ENCODE data around the gene DOCK7. TPM values are rescaled to one million over a fixed set of nuclear protein-coding genes. Genes with fewer than 3 reads are reported as not detected.

The DOCK7 gene
- total RNA-seq, 2 experiments from 2014 or later: 6.6 to 16.8 TPM

DNA sequence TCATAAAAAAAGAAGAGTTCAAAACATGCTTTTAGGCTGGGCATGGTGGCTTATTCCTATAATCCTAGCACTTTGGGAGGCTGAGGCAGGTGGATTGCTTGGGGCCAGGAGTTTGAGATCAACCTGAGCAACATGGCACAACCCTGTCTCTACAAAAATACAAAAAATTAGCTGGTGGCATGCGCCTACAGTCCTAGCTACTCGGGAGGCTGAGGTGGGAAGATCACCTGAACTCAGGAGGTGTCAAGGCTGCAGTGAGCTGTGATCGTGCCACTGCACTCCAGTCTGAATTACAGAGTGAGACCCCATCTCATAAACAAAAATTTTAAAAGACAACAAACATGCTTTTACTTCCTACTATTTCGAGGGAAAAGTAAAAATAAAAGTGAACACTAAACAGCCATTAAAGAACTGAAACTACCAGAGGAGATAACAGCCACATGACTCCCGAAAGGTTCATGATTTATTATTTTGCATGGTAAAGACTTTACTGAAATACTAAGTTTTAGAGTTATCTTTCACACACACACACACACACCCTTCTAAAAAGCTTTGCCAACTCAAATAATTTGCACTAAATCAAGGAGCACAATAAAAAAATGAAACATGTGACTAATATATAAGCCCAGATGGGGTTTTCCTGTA, 203.2 kb downstream of the DOCK7 start:
- ChIA-PET CTCF (no interaction called here), POLR2A (no interaction called here)
- no peak overlapping the region for H3K27ac Mint-ChIP-seq
- intact Hi-C loops (cut with micrococcal nuclease): no loop called here
- no peak overlapping the region for H3K4me3 Mint-ChIP-seq
- ATAC-seq: no peak
- no peaks in the 10 kb centered on the region for H3K27me3 Mint-ChIP-seq
- H3K4me1 Mint-ChIP-seq (ENCODE audit: low read depth): no peaks in the 10 kb centered on the region
- no peak for DNase-seq
- H3K9me3 Mint-ChIP-seq: no peaks in the 10 kb centered on the region
- no peaks in the 10 kb centered on the region for H3K36me3 Mint-ChIP-seq (ENCODE audit: low read depth)
- TF ChIP-seq, protein P1, sequence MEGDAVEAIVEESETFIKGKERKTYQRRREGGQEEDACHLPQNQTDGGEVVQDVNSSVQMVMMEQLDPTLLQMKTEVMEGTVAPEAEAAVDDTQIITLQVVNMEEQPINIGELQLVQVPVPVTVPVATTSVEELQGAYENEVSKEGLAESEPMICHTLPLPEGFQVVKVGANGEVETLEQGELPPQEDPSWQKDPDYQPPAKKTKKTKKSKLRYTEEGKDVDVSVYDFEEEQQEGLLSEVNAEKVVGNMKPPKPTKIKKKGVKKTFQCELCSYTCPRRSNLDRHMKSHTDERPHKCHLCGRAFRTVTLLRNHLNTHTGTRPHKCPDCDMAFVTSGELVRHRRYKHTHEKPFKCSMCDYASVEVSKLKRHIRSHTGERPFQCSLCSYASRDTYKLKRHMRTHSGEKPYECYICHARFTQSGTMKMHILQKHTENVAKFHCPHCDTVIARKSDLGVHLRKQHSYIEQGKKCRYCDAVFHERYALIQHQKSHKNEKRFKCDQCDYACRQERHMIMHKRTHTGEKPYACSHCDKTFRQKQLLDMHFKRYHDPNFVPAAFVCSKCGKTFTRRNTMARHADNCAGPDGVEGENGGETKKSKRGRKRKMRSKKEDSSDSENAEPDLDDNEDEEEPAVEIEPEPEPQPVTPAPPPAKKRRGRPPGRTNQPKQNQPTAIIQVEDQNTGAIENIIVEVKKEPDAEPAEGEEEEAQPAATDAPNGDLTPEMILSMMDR (IDR thresholded peaks at IDR 0.05): no peak

DNA sequence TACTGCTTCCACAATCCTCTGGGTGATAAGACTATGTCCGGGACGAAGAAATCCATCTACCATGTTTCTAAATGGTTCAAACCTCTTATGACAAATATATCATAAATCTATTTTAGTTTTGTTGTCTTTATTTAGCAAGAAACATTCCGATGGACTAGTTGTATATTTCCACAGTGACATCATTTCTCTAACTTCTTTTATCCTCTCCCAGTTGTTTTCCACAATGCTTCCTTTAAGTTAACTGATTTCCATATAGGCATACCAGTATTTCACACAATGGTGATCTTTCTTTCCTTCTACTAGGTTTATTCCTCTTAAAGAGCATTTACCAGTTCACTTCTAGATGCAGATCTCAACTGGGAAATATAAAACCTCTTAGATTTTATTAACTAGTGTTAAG, 206.5 kb downstream of the DOCK7 start:
- ChIA-PET POLR2A (no interaction called here), CTCF (interaction anchor here (0.7 kb wide), 1 partner anchor 9 kb away, joined by 3 read pairs; no protein-coding TSS in a partner anchor)
- TF ChIP-seq, protein P1 (IDR thresholded peaks at IDR 0.05): no peak
- Mint-ChIP-seq H3K4me1 (ENCODE audit: low read depth) (no peaks in the 10 kb centered on the region), H3K4me3 (no peak overlapping the region), H3K27me3 (no peaks in the 10 kb centered on the region), H3K36me3 (ENCODE audit: low read depth) (no peaks in the 10 kb centered on the region), H3K27ac (no peak overlapping the region), H3K9me3 (no peaks in the 10 kb centered on the region)
- intact Hi-C loops (cut with micrococcal nuclease): no loop called here
- DNase-seq: no peak
- ATAC-seq: no peak

DNA sequence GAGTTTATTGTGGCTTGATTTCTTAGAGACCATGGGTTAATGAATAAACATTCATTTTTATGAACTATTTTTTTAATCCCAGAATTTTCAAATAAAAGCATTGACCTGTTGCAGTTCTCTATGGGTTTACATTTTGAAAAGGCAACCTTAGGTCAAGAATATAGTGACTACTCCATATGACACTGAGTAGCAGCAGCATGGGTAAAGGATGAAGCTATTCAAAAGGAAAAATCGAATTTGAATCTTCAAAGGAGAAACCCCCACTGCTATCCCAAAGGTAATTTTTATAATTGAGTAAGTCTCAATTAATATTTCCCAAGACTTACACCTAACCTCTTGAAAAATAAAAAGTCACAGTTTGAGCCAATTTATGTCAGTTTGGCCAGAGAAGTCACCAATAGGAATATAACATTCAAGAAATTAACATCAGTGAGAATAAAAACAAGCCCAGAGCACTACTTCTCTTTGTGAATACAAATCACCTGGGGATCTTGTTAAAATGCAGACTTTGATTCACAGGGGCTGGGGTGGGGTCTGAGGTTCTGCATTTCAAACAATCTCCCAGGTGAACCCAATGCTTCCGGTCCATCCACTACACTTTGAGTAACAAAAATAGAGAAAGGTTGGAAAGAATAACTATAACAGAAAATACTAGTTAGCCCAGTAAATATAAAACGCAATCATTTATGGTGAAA, 211.5 kb downstream of the DOCK7 start:
- Mint-ChIP-seq H3K27me3 (no peaks in the 10 kb centered on the region), H3K9me3 (no peaks in the 10 kb centered on the region), H3K27ac (no peak overlapping the region), H3K4me3 (no peak overlapping the region), H3K36me3 (ENCODE audit: low read depth) (no peaks in the 10 kb centered on the region), H3K4me1 (ENCODE audit: low read depth) (no peaks in the 10 kb centered on the region)
- DNase-seq (no peak), ATAC-seq (no peak)
- TF ChIP-seq, protein P1 (IDR thresholded peaks at IDR 0.05): no peak
- ChIA-PET POLR2A (no interaction called here), CTCF (no interaction called here)
- intact Hi-C loops (cut with micrococcal nuclease): no loop called here

DNA sequence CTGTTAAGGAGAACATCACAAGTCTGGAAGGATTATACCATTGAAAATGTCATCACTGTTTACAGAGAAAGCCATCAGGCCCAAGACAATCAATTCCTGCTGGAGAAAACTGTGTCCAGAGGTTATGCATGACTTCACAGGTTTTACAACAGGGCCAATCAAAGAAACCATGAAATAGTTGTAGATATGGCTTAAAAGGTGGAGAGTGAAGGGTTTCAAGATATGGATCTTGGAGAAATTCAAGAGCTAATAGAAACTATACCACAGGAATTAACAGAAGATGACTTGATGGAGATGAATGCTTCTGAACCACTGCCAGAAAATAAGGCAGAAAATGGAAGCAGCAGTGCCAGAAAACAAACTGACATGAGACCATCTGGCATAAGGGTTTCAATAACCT, 221.1 kb downstream of the DOCK7 start:
- intact Hi-C loops (cut with micrococcal nuclease): no loop called here
- H3K36me3 Mint-ChIP-seq (ENCODE audit: low read depth): peaks cover 27% of the 10 kb centered on the region
- POLR2A ChIA-PET: no interaction called here
- CTCF ChIA-PET: no interaction called here
- no peaks in the 10 kb centered on the region for H3K27me3 Mint-ChIP-seq
- H3K4me3 Mint-ChIP-seq: no peak overlapping the region
- DNase-seq (no peak), ATAC-seq (no peak)
- no peaks in the 10 kb centered on the region for H3K4me1 Mint-ChIP-seq (ENCODE audit: low read depth)
- TF ChIP-seq, protein P1 (IDR thresholded peaks at IDR 0.05): no peak
- no peaks in the 10 kb centered on the region for H3K9me3 Mint-ChIP-seq
- no peak overlapping the region for H3K27ac Mint-ChIP-seq

DNA sequence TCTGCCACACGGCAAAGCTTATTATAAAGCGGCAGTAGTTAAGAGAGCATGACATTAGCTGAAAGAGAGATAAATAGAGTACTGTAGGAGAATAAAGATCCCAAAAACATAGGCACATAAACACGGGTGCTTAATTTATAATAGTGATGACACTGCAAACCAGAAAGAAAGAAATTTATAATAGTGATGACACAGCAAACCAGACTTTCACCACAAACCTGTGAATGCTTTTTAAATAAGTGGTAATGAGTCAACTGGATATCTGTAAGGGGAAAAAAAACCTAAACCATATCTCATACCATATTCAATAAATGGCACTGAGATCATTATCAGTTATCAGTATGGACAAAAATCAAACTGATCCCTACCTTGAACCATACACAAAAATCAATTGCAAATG, 225.8 kb downstream of the DOCK7 start:
- peaks cover 14% of the 10 kb centered on the region for H3K36me3 Mint-ChIP-seq (ENCODE audit: low read depth)
- H3K27ac Mint-ChIP-seq: no peak overlapping the region
- H3K9me3 Mint-ChIP-seq: no peaks in the 10 kb centered on the region
- CTCF ChIA-PET: no interaction called here
- TF ChIP-seq, protein P1 (IDR thresholded peaks at IDR 0.05): no peak
- no peak for DNase-seq
- intact Hi-C loops (cut with micrococcal nuclease): no loop called here
- no peaks in the 10 kb centered on the region for H3K27me3 Mint-ChIP-seq
- H3K4me1 Mint-ChIP-seq (ENCODE audit: low read depth): no peaks in the 10 kb centered on the region
- no peak overlapping the region for H3K4me3 Mint-ChIP-seq
- POLR2A ChIA-PET: no interaction called here
- ATAC-seq: no peak

Data from activated CD8-positive, alpha-beta T cell treated with anti-CD3 and anti-CD28 coated beads for 36 hours (primary cell).